IPS-18a (cell line): ENCODE results near the gene MXI1.
A peak's percentile ranks its signal among the peaks of the same experiment; 100 is the strongest.

Source experiments
- H3K27ac ChIP-seq: one replicate; pipeline ENCODE4 v1.5.1; 2013; ENCODE audit warnings: low read length
- H3K27me3 ChIP-seq: one replicate; pipeline ENCODE4 v1.6.1; 2013; ENCODE audit warnings: mild to moderate bottlenecking, low read length; ENCODE audit not compliant: control insufficient read depth, insufficient read depth
- H3K36me3 ChIP-seq: one replicate; pipeline ENCODE4 v1.6.1; 2013; ENCODE audit warnings: low read depth, low read length; ENCODE audit not compliant: control insufficient read depth
- H3K4me1 ChIP-seq: one replicate; pipeline ENCODE4 v1.6.1; 2013; ENCODE audit warnings: low read depth, low read length; ENCODE audit not compliant: control insufficient read depth
- H3K4me3 ChIP-seq: one replicate; pipeline ENCODE4 v1.5.1; 2013; ENCODE audit warnings: low read length
- H3K9ac ChIP-seq: one replicate; pipeline ENCODE4 v1.6.1; 2013; ENCODE audit warnings: mild to moderate bottlenecking, low read length, moderate library complexity
- H3K9me3 ChIP-seq: one replicate; pipeline ENCODE4 v1.6.1; 2013; ENCODE audit warnings: low read depth, low read length; ENCODE audit not compliant: control insufficient read depth

Gene MXI1

GRCh38 chr10:110207011-110207804 is at the start of gene MXI1:
Gene MXI1 (plus strand): TSS chr10:110207605. CDS start chr10:110207809, 204 bp downstream.
- H3K4me3 ChIP-seq, result peak within 1 kb of the TSS; percentile 63
- no peak within 1 kb of the TSS for H3K27ac ChIP-seq
- no peaks in the 10 kb centered on the region for H3K9me3 ChIP-seq
- H3K27me3 ChIP-seq, result peaks cover 84% of the 10 kb centered on the region
- H3K4me1 ChIP-seq, result peaks cover 20% of the 10 kb centered on the region
- peak within 1 kb of the TSS; percentile 27 for H3K9ac ChIP-seq
- H3K36me3 ChIP-seq, result no peaks in the 10 kb centered on the region

- Histone ChIP-seq H3K9ac (no peak overlapping the region), H3K4me1 (peaks cover 6% of the 10 kb centered on the region), H3K27ac (no peak overlapping the region), H3K27me3 (peaks cover 59% of the 10 kb centered on the region), H3K36me3 (no peaks in the 10 kb centered on the region), H3K9me3 (no peaks in the 10 kb centered on the region), H3K4me3 (no peak overlapping the region)
Measured at GRCh38 chr10:110158051-110159005, 49.1 kb upstream of the MXI1 start.

- Histone ChIP-seq H3K36me3 (no peaks in the 10 kb centered on the region), H3K4me1 (peaks cover 14% of the 10 kb centered on the region), H3K9me3 (no peaks in the 10 kb centered on the region), H3K9ac (no peak overlapping the region), H3K27me3 (peaks cover 76% of the 10 kb centered on the region), H3K4me3 (no peak overlapping the region), H3K27ac (no peak overlapping the region)
Measured at GRCh38 chr10:110160081-110160480, 47.3 kb upstream of the MXI1 start.

GRCh38 chr10:110160522-110160921 is 46.9 kb upstream of the MXI1 start:
- peaks cover 81% of the 10 kb centered on the region for H3K27me3 ChIP-seq

GRCh38 chr10:110162741-110163145 is 44.7 kb upstream of the MXI1 start:
- no peak overlapping the region for H3K4me3 ChIP-seq
- no peaks in the 10 kb centered on the region for H3K36me3 ChIP-seq
- peaks cover 93% of the 10 kb centered on the region for H3K27me3 ChIP-seq
- H3K9ac ChIP-seq, result no peak overlapping the region
- no peaks in the 10 kb centered on the region for H3K9me3 ChIP-seq
- no peak overlapping the region for H3K27ac ChIP-seq
- peaks cover 14% of the 10 kb centered on the region for H3K4me1 ChIP-seq

More at GRCh38 chr10:110160522-110160921, 46.9 kb upstream of the MXI1 start:
- Histone ChIP-seq H3K27ac (no peak overlapping the region), H3K4me3 (no peak overlapping the region), H3K36me3 (no peaks in the 10 kb centered on the region), H3K9me3 (no peaks in the 10 kb centered on the region), H3K9ac (no peak overlapping the region), H3K4me1 (peaks cover 14% of the 10 kb centered on the region)

- H3K9ac ChIP-seq, result no peak overlapping the region
Measured at GRCh38 chr10:110163192-110163773, 44.1 kb upstream of the MXI1 start.

GRCh38 chr10:110163841-110164240 is 43.6 kb upstream of the MXI1 start:
- Histone ChIP-seq H3K4me3 (no peak overlapping the region), H3K27me3 (peaks cover 97% of the 10 kb centered on the region), H3K4me1 (peaks cover 22% of the 10 kb centered on the region)

More at GRCh38 chr10:110163192-110163773, 44.1 kb upstream of the MXI1 start:
- H3K27ac ChIP-seq, result no peak overlapping the region
- peaks cover 95% of the 10 kb centered on the region for H3K27me3 ChIP-seq
- peaks cover 16% of the 10 kb centered on the region for H3K4me1 ChIP-seq
- no peaks in the 10 kb centered on the region for H3K9me3 ChIP-seq
- no peak overlapping the region for H3K4me3 ChIP-seq
- H3K36me3 ChIP-seq, result no peaks in the 10 kb centered on the region

GRCh38 chr10:110165239-110165638 is 42.2 kb upstream of the MXI1 start:
- peaks cover 32% of the 10 kb centered on the region for H3K4me1 ChIP-seq
- H3K4me3 ChIP-seq, result no peak overlapping the region
- no peaks in the 10 kb centered on the region for H3K9me3 ChIP-seq
- no peaks in the 10 kb centered on the region for H3K36me3 ChIP-seq
- H3K27ac ChIP-seq, result no peak overlapping the region
- H3K27me3 ChIP-seq, result peaks cover 98% of the 10 kb centered on the region
- H3K9ac ChIP-seq, result no peak overlapping the region

More at GRCh38 chr10:110163841-110164240, 43.6 kb upstream of the MXI1 start:
- no peak overlapping the region for H3K27ac ChIP-seq
- no peaks in the 10 kb centered on the region for H3K9me3 ChIP-seq
- H3K9ac ChIP-seq, result no peak overlapping the region
- no peaks in the 10 kb centered on the region for H3K36me3 ChIP-seq

GRCh38 chr10:110167149-110167548 is 40.3 kb upstream of the MXI1 start:
- peaks cover 100% of the 10 kb centered on the region for H3K27me3 ChIP-seq
- no peaks in the 10 kb centered on the region for H3K9me3 ChIP-seq
- no peak overlapping the region for H3K27ac ChIP-seq
- no peak overlapping the region for H3K9ac ChIP-seq
- H3K4me3 ChIP-seq, result no peak overlapping the region
- H3K4me1 ChIP-seq, result peaks cover 32% of the 10 kb centered on the region
- no peaks in the 10 kb centered on the region for H3K36me3 ChIP-seq

GRCh38 chr10:110168601-110169481 is 38.6 kb upstream of the MXI1 start:
- no peak overlapping the region for H3K27ac ChIP-seq
- no peaks in the 10 kb centered on the region for H3K36me3 ChIP-seq
- no peak overlapping the region for H3K9ac ChIP-seq
- H3K9me3 ChIP-seq, result no peaks in the 10 kb centered on the region
- peaks cover 23% of the 10 kb centered on the region for H3K4me1 ChIP-seq
- no peak overlapping the region for H3K4me3 ChIP-seq
- H3K27me3 ChIP-seq, result peaks cover 100% of the 10 kb centered on the region
